Peyer's patch (tissue), 4 donors: Measurements from ENCODE around the gene FAM20C. TPM values are rescaled to one million over a fixed set of nuclear protein-coding genes. Genes with fewer than 3 reads are reported as not detected.

ENCODE experiments used
- DNase-seq, 3 donors: peaks; one replicate each; pipeline ENCODE4 v3.0.0-alpha.2; 2017 to 2019
- H3K27ac ChIP-seq, 4 donors: fragments of 200-600 bp; sonication (generic); one replicate each; pipeline ENCODE4 v1.5.1; 2016 to 2019
- H3K27me3 ChIP-seq, 2 donors: fragments of 200-600 bp; sonication (generic); one replicate each; pipeline ENCODE4 v1.5.1; 2019
- H3K36me3 ChIP-seq, 3 donors: fragments of 200-600 bp; sonication (generic); one replicate each; pipeline ENCODE4 v1.5.1; 2016 to 2019
- H3K4me1 ChIP-seq, 4 donors: fragments of 200-600 bp; sonication (generic); one replicate each; pipeline ENCODE4 v1.5.1; 2016 to 2019
- H3K4me3 ChIP-seq, 4 donors: fragments of 200-600 bp; sonication (generic); 1 replicate in 3 of 4; 2 replicates in 1 of 4; pipeline ENCODE4 v1.5.1; 2016 to 2019; ENCODE audit warnings: mild to moderate bottlenecking in 1 of 4
- H3K9me3 ChIP-seq, 4 donors: fragments of 200-600 bp; sonication (generic); one replicate each; pipeline ENCODE4 v1.5.1; 2016 to 2019; ENCODE audit warnings: mild to moderate bottlenecking in 1 of 4
- POLR2A ChIP-seq, 2 donors: fragments of 450-650 bp; IDR thresholded peaks; one replicate each; pipeline ENCODE4 v1.5.1; 2017; ENCODE audit warnings: antibody characterized with exemption in 2 of 2, mild to moderate bottlenecking in 2 of 2, moderate library complexity in 2 of 2
- total RNA-seq, 4 donors: library from RNA; depleted of rRNA; stranded (reverse); fragments of >200 nt; gene quantifications; one replicate each; pipeline ENCODE4 v1.1.0, GENCODE V29; 2016
- TF ChIP-seq, protein P1 (sequence below), 6 experiments: fragments of 450-650 bp in 4 of 6; fragments of 200-600 bp in 2 of 6; sonication (generic) in 1 of 6; IDR thresholded peaks; one replicate each; pipeline ENCODE4 v1.5.1; 2017 to 2019; ENCODE audit warnings: antibody characterized with exemption in 6 of 6, mild to moderate bottlenecking in 3 of 6, moderate library complexity in 1 of 6

Gene FAM20C
- total RNA-seq, 4 donors from 2014 or later: 46.4 to 66.0 (median 53.8) TPM

GRCh38 chr7:228610-229009, 36.2 kb downstream of the FAM20C start:
- peaks cover 0 to 40% (median 0%) of the 10 kb centered on the region in 4 donors for H3K4me1 ChIP-seq
- H3K27me3 ChIP-seq: no peaks in the 10 kb centered on the region
- H3K4me3 ChIP-seq: no peak overlapping the region
- no peaks in the 10 kb centered on the region for H3K9me3 ChIP-seq
- no peak for DNase-seq
- peaks cover 0 to 6% (median 0%) of the 10 kb centered on the region in 3 donors for H3K36me3 ChIP-seq
- peak overlapping the region; percentile 55 to 90 (median 63) for H3K27ac ChIP-seq
- TF ChIP-seq, protein P1, sequence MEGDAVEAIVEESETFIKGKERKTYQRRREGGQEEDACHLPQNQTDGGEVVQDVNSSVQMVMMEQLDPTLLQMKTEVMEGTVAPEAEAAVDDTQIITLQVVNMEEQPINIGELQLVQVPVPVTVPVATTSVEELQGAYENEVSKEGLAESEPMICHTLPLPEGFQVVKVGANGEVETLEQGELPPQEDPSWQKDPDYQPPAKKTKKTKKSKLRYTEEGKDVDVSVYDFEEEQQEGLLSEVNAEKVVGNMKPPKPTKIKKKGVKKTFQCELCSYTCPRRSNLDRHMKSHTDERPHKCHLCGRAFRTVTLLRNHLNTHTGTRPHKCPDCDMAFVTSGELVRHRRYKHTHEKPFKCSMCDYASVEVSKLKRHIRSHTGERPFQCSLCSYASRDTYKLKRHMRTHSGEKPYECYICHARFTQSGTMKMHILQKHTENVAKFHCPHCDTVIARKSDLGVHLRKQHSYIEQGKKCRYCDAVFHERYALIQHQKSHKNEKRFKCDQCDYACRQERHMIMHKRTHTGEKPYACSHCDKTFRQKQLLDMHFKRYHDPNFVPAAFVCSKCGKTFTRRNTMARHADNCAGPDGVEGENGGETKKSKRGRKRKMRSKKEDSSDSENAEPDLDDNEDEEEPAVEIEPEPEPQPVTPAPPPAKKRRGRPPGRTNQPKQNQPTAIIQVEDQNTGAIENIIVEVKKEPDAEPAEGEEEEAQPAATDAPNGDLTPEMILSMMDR (IDR thresholded peaks at IDR 0.05): no peak
- TF ChIP-seq POLR2A (IDR thresholded peaks at IDR 0.05): no peak

DNA sequence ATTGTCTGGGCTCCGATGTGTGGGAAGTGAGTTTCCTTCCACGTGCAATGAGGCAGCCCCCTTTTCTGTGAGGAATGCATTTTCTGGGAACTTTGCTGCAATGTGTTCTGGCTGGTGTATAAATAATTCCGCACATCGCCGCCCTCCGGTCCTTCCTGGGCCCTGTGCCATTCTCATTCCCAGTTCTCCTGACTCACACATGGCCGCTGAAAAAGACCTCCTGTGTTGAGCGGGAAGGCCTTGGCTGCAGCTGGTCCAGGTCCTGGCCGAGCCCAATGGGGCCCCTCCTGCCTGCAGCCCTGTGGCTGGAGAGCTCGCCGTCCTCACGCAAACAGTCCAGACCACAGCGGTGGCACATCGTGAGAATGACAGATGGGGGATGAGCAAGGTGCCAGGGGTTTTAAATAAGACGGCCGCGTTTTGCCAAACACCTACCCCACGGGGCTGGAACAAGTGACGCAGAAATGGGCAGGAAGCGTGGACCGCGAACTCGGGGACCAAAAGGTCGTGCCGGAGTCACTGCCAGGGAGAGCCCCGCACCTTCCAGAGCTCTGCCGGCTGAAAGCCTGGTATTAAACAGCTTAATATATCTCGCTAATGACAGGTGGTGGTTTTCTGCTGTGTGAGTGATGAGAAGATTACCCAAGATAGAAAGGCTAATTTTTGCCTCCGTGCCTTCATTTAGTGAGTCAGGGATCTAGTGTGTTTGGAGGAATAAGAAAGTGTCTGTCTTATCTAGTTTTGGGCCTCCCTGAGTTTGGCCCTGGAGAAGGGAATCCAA, 37.0 kb downstream of the FAM20C start:
- TF ChIP-seq POLR2A (IDR thresholded peaks at IDR 0.05): no peak
- TF ChIP-seq, protein P1 (IDR thresholded peaks at IDR 0.05): no peak
- no peaks in the 10 kb centered on the region for H3K9me3 ChIP-seq

DNA sequence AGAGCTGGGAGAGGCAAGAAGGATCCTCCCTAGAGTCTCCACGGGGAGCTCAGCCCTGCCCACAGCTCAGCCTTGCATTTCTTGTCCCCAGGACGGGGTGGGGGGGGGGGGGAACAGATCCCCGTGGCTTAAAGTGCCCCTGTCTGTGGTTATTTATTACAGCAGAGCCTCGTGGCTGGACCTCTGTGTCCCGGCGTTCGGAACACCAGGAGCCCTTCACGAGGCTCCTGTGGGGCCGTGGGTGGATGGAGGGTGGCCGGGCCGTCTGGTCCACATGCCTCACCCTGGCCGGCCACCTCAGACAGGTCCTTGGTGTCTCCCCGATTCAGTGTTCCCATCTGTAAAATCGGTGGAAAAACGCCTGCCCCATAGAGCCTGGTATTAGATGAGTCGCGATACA, 37.9 kb downstream of the FAM20C start:
- peaks cover 0 to 6% (median 0%) of the 10 kb centered on the region in 3 donors for H3K36me3 ChIP-seq
- no peak overlapping the region for H3K4me3 ChIP-seq
- no peaks in the 10 kb centered on the region for H3K27me3 ChIP-seq
- H3K27ac ChIP-seq: peak overlapping the region in 3 of 4 donors; percentile 19 to 89 (median 67)
- H3K4me1 ChIP-seq: peaks cover 0 to 49% (median 0%) of the 10 kb centered on the region in 4 donors
- DNase-seq: no peak
- TF ChIP-seq POLR2A (IDR thresholded peaks at IDR 0.05): no peak
- TF ChIP-seq, protein P1 (IDR thresholded peaks at IDR 0.05): no peak
- no peaks in the 10 kb centered on the region for H3K9me3 ChIP-seq

More for the DNA sequence above, 37.0 kb downstream of the FAM20C start:
- H3K4me3 ChIP-seq: no peak overlapping the region
- DNase-seq: peak in 2 of 3 donors; percentile 20 to 76
- peaks cover 0 to 48% (median 0%) of the 10 kb centered on the region in 4 donors for H3K4me1 ChIP-seq
- peak overlapping the region; percentile 55 to 90 (median 63) for H3K27ac ChIP-seq
- peaks cover 0 to 6% (median 0%) of the 10 kb centered on the region in 3 donors for H3K36me3 ChIP-seq
- no peaks in the 10 kb centered on the region for H3K27me3 ChIP-seq

DNA sequence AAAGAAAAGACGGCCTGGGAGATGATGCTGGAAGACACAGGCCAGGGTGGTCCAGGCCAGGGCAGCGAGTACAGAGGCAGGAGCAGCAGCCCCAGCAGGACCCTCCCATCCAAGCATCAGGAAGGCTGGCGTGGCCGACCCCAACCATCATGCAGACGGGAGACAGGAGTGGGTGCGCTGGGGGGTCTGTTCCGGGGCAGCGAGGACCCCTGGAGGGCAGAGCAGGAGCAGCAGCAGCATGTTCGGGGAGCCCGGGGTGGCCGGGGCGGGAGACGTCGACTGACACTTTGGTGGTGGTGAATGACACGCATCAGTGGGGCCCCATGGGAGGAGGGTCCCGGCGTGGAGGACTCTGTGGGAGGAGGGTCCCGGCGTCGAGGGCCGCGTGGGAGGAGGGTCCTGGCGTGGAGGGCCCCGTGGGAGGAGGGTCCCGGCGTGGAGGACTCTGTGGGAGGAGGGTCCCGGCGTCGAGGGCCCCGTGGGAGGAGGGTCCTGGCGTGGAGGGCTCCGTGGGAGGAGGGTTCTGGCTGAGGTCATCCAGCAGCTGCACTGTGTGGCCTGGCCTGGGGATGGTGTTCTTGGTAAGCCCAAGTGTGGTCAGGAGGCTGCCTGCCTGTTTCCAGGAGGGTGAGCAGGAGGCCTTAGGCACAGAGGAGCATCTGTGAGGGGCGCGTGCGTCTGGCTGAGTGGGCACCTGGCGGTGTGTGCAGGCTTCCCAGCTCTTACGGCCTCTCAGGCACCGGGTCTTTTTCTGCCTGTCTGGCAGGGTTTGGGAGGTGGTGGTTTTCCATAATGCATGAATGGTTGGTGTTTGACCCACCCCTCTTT, 38.9 kb downstream of the FAM20C start:
- peak overlapping the region in 3 of 4 donors; percentile 39 to 89 (median 40) for H3K27ac ChIP-seq

GRCh38 chr7:231858-232246, 39.5 kb downstream of the FAM20C start:
- no peaks in the 10 kb centered on the region for H3K9me3 ChIP-seq

More for the DNA sequence above, 38.9 kb downstream of the FAM20C start:
- no peak overlapping the region for H3K4me3 ChIP-seq
- no peak for TF ChIP-seq POLR2A (IDR thresholded peaks at IDR 0.05)
- TF ChIP-seq, protein P1 (IDR thresholded peaks at IDR 0.05): no peak
- no peaks in the 10 kb centered on the region for H3K9me3 ChIP-seq
- H3K4me1 ChIP-seq: peaks cover 0 to 57% (median 0%) of the 10 kb centered on the region in 4 donors
- peaks cover 0 to 6% (median 0%) of the 10 kb centered on the region in 3 donors for H3K36me3 ChIP-seq
- no peaks in the 10 kb centered on the region for H3K27me3 ChIP-seq
- no peak for DNase-seq

More at GRCh38 chr7:231858-232246, 39.5 kb downstream of the FAM20C start:
- DNase-seq: no peak
- Histone ChIP-seq H3K4me3 (no peak overlapping the region), H3K4me1 (peaks cover 0 to 57% (median 0%) of the 10 kb centered on the region in 4 donors), H3K27ac (peak overlapping the region in 3 of 4 donors; percentile 39 to 89 (median 40)), H3K27me3 (no peaks in the 10 kb centered on the region), H3K36me3 (peaks cover 0 to 6% (median 0%) of the 10 kb centered on the region in 3 donors)
- TF ChIP-seq, protein P1 (IDR thresholded peaks at IDR 0.05): no peak
- no peak for TF ChIP-seq POLR2A (IDR thresholded peaks at IDR 0.05)
